WTC11 (cell line): ENCODE data around the gene EFNA5. TPM values are rescaled to one million over a fixed set of nuclear protein-coding genes. Genes with fewer than 3 reads are reported as not detected.

Experiments used
- ATAC-seq: fragments of 200-7000 bp; cut with Tn5 transposase; 2 replicates; pipeline ENCODE4 v1.10.0; 2021; ENCODE audit warnings: mild to moderate bottlenecking, moderate library complexity
- CTCF ChIA-PET: fragments of 300-600 bp; sonication (Branson Sonifier 250); formaldehyde crosslinking; loops from one replicate; lab custom pipeline; 2021; ENCODE audit warnings: antibody characterized with exemption; lab: Charles Lee
- POLR2A ChIA-PET: fragments of 350-600 bp; sonication (Branson Sonifier 250); formaldehyde crosslinking; loops from one replicate; lab custom pipeline; 2021; ENCODE audit warnings: antibody characterized with exemption; lab: Charles Lee
- DNase-seq: peaks from one replicate; pipeline ENCODE4 v3.0.0; 2021; ENCODE audit warnings: low spot score
- H3K27ac Mint-ChIP-seq: 2 replicates; pipeline ENCODE4 v1.8.0; 2021; ENCODE audit warnings: mixed read lengths
- H3K27me3 Mint-ChIP-seq: 2 replicates; pipeline ENCODE4 v1.8.0; 2021; ENCODE audit warnings: low read depth, mild to moderate bottlenecking, moderate library complexity, mixed read lengths
- H3K36me3 Mint-ChIP-seq: 2 replicates; pipeline ENCODE4 v1.8.0; 2021; ENCODE audit warnings: mixed read lengths
- H3K4me1 Mint-ChIP-seq: 2 replicates; pipeline ENCODE4 v1.8.0; 2022; ENCODE audit warnings: mixed read lengths
- H3K4me3 Mint-ChIP-seq: 2 replicates; pipeline ENCODE4 v1.8.0; 2021; ENCODE audit warnings: mild to moderate bottlenecking, moderate library complexity, mixed read lengths
- H3K9me3 Mint-ChIP-seq: 2 replicates; pipeline ENCODE4 v1.8.0; 2021; ENCODE audit warnings: mixed read lengths
- CREM ChIP-seq: sonication (generic); formaldehyde crosslinking; IDR thresholded peaks from 2 replicates; pipeline ENCODE4 v1.8.1; 2022; ENCODE audit warnings: mild to moderate bottlenecking, missing genetic modification reagents, moderate library complexity
- E2F1 ChIP-seq: sonication (generic); formaldehyde crosslinking; IDR thresholded peaks from 2 replicates; pipeline ENCODE4 v1.8.0; 2022; ENCODE audit warnings: mild to moderate bottlenecking, missing genetic modification reagents
- E2F5 ChIP-seq: sonication (generic); formaldehyde crosslinking; IDR thresholded peaks from 2 replicates; pipeline ENCODE4 v1.8.1; 2022; ENCODE audit warnings: mild to moderate bottlenecking, moderate library complexity, missing genetic modification reagents
- ELF4 ChIP-seq: sonication (generic); formaldehyde crosslinking; IDR thresholded peaks from 2 replicates; pipeline ENCODE4 v1.8.1; 2022; ENCODE audit warnings: low read depth, mild to moderate bottlenecking, moderate library complexity, missing genetic modification reagents
- EMX1 ChIP-seq: fragments of 250-450 bp; sonication (Bioruptor Pico); IDR thresholded peaks from 2 replicates; pipeline ENCODE4 v1.8.0; 2021; ENCODE audit warnings: mild to moderate bottlenecking
- HMGA2 ChIP-seq: fragments of 250-450 bp; sonication (Bioruptor Pico); IDR thresholded peaks from 2 replicates; pipeline ENCODE4 v1.4.0; 2021; ENCODE audit warnings: mild to moderate bottlenecking, moderate library complexity
- IRF1 ChIP-seq: sonication (generic); formaldehyde crosslinking; IDR thresholded peaks from 2 replicates; pipeline ENCODE4 v1.8.0; 2023; ENCODE audit warnings: missing genetic modification reagents
- JAZF1 ChIP-seq: fragments of 250-450 bp; sonication (Bioruptor Pico); IDR thresholded peaks from 2 replicates; pipeline ENCODE4 v1.9.0; 2021; ENCODE audit warnings: moderate library complexity, mild to moderate bottlenecking, inconsistent platforms
- MAX ChIP-seq: sonication (generic); formaldehyde crosslinking; IDR thresholded peaks from 2 replicates; pipeline ENCODE4 v1.8.0; 2022; ENCODE audit warnings: mild to moderate bottlenecking, missing genetic modification reagents
- MLX ChIP-seq: sonication (generic); formaldehyde crosslinking; IDR thresholded peaks from 2 replicates; pipeline ENCODE4 v1.8.1; 2023; ENCODE audit warnings: mild to moderate bottlenecking, missing genetic modification reagents, moderate library complexity
- MXD4 ChIP-seq: fragments of 250-450 bp; sonication (Bioruptor Pico); IDR thresholded peaks from 2 replicates; pipeline ENCODE4 v1.8.0; 2021; ENCODE audit warnings: mild to moderate bottlenecking, moderate library complexity, borderline replicate concordance
- NFE2L1 ChIP-seq: sonication (generic); formaldehyde crosslinking; IDR thresholded peaks from 2 replicates; pipeline ENCODE4 v1.8.1; 2023; ENCODE audit warnings: missing genetic modification reagents
- PREB ChIP-seq: sonication (generic); formaldehyde crosslinking; IDR thresholded peaks from 2 replicates; pipeline ENCODE4 v1.8.1; 2022; ENCODE audit warnings: mild to moderate bottlenecking, missing genetic modification reagents, moderate library complexity, borderline replicate concordance
- RELA ChIP-seq: sonication (generic); formaldehyde crosslinking; IDR thresholded peaks from 2 replicates; pipeline ENCODE4 v1.8.1; 2022; ENCODE audit warnings: missing genetic modification reagents, mild to moderate bottlenecking, borderline replicate concordance
- RORB ChIP-seq: fragments of 250-450 bp; sonication (Bioruptor Pico); IDR thresholded peaks from 2 replicates; pipeline ENCODE4 v1.9.0; 2021; ENCODE audit warnings: mild to moderate bottlenecking
- SMAD3 ChIP-seq: sonication (generic); formaldehyde crosslinking; IDR thresholded peaks from 2 replicates; pipeline ENCODE4 v1.8.0; 2022; ENCODE audit warnings: missing genetic modification reagents, mild to moderate bottlenecking, borderline replicate concordance
- SP1 ChIP-seq: sonication (generic); formaldehyde crosslinking; conservative IDR thresholded peaks from 2 replicates; pipeline ENCODE4 v1.8.1; 2022; ENCODE audit warnings: missing genetic modification reagents
- TEAD4 ChIP-seq: sonication (generic); formaldehyde crosslinking; IDR thresholded peaks from 2 replicates; pipeline ENCODE4 v1.8.0; 2022; ENCODE audit warnings: mild to moderate bottlenecking, missing genetic modification reagents
- ZBTB43 ChIP-seq: sonication (generic); formaldehyde crosslinking; IDR thresholded peaks from 2 replicates; pipeline ENCODE4 v1.8.1; 2023; ENCODE audit warnings: mild to moderate bottlenecking, missing genetic modification reagents
- ZNF121 ChIP-seq: sonication (generic); formaldehyde crosslinking; IDR thresholded peaks from 2 replicates; pipeline ENCODE4 v1.8.0; 2023; ENCODE audit warnings: missing genetic modification reagents
- ZNF263 ChIP-seq: sonication (generic); formaldehyde crosslinking; IDR thresholded peaks from 2 replicates; pipeline ENCODE4 v1.8.1; 2022; ENCODE audit warnings: low read depth, mild to moderate bottlenecking, moderate library complexity, missing genetic modification reagents
- ZNF281 ChIP-seq: sonication (generic); formaldehyde crosslinking; IDR thresholded peaks from 2 replicates; pipeline ENCODE4 v1.8.0; 2023; ENCODE audit warnings: mild to moderate bottlenecking, missing genetic modification reagents
- ZNF671 ChIP-seq: fragments of 250-450 bp; sonication (Bioruptor Pico); IDR thresholded peaks from 2 replicates; pipeline ENCODE4 v1.8.0; 2021; ENCODE audit warnings: mild to moderate bottlenecking
- total RNA-seq: library from RNA; stranded (reverse); gene quantifications from 3 replicates; pipeline ENCODE4 v1.2.3, GENCODE V29; 2021

EFNA5 gene
- total RNA-seq, 1 experiment from 2014 or later = 17.4 TPM

GRCh38 chr5:107484281-107484680 lies 186.5 kb downstream of the EFNA5 start (continued):
- TF ChIP-seq IRF1 (no peak), PREB (CRISPR knock-in tag) (no peak), MLX (CRISPR knock-in tag) (no peak), ZNF263 (CRISPR knock-in tag) (no peak), CREM (no peak), RORB (CRISPR knock-in tag) (no peak), ZNF281 (CRISPR knock-in tag) (no peak), SP1 (CRISPR knock-in tag) (no peak), HMGA2 (CRISPR knock-in tag) (no peak), ZBTB43 (CRISPR knock-in tag) (no peak), ZNF121 (no peak), EMX1 (CRISPR knock-in tag) (no peak)

GRCh38 chr5:107483231-107484024 lies 187.3 kb downstream of the EFNA5 start:
- Mint-ChIP-seq H3K9me3 (no peaks in the 10 kb centered on the region), H3K4me3 (no peak overlapping the region), H3K4me1 (peaks cover 67% of the 10 kb centered on the region), H3K27me3 (no peaks in the 10 kb centered on the region), H3K27ac (no peak overlapping the region), H3K36me3 (no peaks in the 10 kb centered on the region)
- ATAC-seq = no peak
- POLR2A ChIA-PET = no interaction called here
- CTCF ChIA-PET = no interaction called here
- DNase-seq = no peak
- TF ChIP-seq MAX (CRISPR knock-in tag) (no peak), NFE2L1 (CRISPR knock-in tag) (no peak), E2F1 (CRISPR knock-in tag) (no peak), JAZF1 (no peak), TEAD4 (no peak), MXD4 (CRISPR knock-in tag) (no peak), RORB (CRISPR knock-in tag) (no peak), RELA (CRISPR knock-in tag) (no peak), ZNF281 (CRISPR knock-in tag) (no peak), ZNF671 (CRISPR knock-in tag) (no peak), SMAD3 (no peak), E2F5 (CRISPR knock-in tag) (no peak), ELF4 (CRISPR knock-in tag) (no peak)
